DND-41 (cell line): ENCODE data around the gene FADS2.

Experiments
- CTCF ChIP-seq: IDR thresholded peaks from 2 replicates; pipeline ENCODE4 v1.5.1; 2012; ENCODE audit warnings: borderline replicate concordance, low read length, moderate library complexity, mild to moderate bottlenecking; ENCODE audit not compliant: poor library complexity, severe bottlenecking; ENCODE audit errors: extremely low read depth
- EZH2 ChIP-seq: IDR thresholded peaks from 3 replicates; pipeline ENCODE4 v1.6.1; 2012; ENCODE audit warnings: borderline replicate concordance, low read depth, mild to moderate bottlenecking, moderate library complexity, low read length, inconsistent platforms; ENCODE audit not compliant: severe bottlenecking

GRCh38 chr11:61781585-61781984, 46.5 kb upstream of the FADS2 start:
- TF ChIP-seq CTCF: no peak
- TF ChIP-seq EZH2: no peak
